T-helper 1 cell treated with Interleukin-12 subunit alpha and Interleukin-12 subunit beta and Interleukin-4 antibody, amounts not matched to agents 30 ng/mL and 1 ng/mL, for 36 hours (primary cell): ENCODE data around the gene ZPBP. TPM values are rescaled to one million over a fixed set of nuclear protein-coding genes. Genes with fewer than 3 reads are reported as not detected.

Source experiments
- intact Hi-C: fragments of 100-400 bp; cut with micrococcal nuclease; formaldehyde crosslinking; loops from one replicate; pipeline ENCODE4 v1.15.1; 2024
- total RNA-seq: library from RNA; stranded (reverse); gene quantifications from 2 replicates; pipeline ENCODE4 v1.2.3, GENCODE V29; 2022

ZPBP gene, protein sequence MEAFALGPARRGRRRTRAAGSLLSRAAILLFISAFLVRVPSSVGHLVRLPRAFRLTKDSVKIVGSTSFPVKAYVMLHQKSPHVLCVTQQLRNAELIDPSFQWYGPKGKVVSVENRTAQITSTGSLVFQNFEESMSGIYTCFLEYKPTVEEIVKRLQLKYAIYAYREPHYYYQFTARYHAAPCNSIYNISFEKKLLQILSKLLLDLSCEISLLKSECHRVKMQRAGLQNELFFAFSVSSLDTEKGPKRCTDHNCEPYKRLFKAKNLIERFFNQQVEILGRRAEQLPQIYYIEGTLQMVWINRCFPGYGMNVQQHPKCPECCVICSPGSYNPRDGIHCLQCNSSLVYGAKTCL
- total RNA-seq = not detected in 2 replicates

GRCh38 chr7:50092579-50093491, at the start of gene ZPBP:
Gene ZPBP (minus strand): TSS chr7:50093246. CDS start chr7:50093194, 52 bp downstream.
- intact Hi-C loops = loop anchor here (1.0 to 2.0 kb wide), 13 partner anchors 24 to 1276 kb away; no protein-coding TSS in a partner anchor

GRCh38 chr7:50142425-50143017, 49.5 kb upstream of the ZPBP start:
- intact Hi-C loops = loop anchor here (1.0 to 5.0 kb wide), 13 partner anchors 50 to 600 kb away; partner anchors contain the start of genes FIGNL1 and ZPBP

GRCh38 chr7:50141854-50142253, 48.8 kb upstream of the ZPBP start:
- intact Hi-C loops = loop anchor here (1.0 to 5.0 kb wide), 13 partner anchors 49 to 600 kb away; partner anchors contain the start of genes FIGNL1 and ZPBP

- intact Hi-C loops = loop anchor here (5.0 kb wide), 2 partner anchors 471 to 601 kb away; no protein-coding TSS in a partner anchor
These were observed 48.1 kb upstream of the ZPBP start for GRCh38 chr7:50141131-50141530.

- intact Hi-C loops = loop anchor here (5.0 kb wide), 2 partner anchors 472 to 602 kb away; no protein-coding TSS in a partner anchor
These were observed 47.6 kb upstream of the ZPBP start for GRCh38 chr7:50140688-50141087.

GRCh38 chr7:50138101-50138500, 45.1 kb upstream of the ZPBP start:
- intact Hi-C loops = no loop called here

DNA sequence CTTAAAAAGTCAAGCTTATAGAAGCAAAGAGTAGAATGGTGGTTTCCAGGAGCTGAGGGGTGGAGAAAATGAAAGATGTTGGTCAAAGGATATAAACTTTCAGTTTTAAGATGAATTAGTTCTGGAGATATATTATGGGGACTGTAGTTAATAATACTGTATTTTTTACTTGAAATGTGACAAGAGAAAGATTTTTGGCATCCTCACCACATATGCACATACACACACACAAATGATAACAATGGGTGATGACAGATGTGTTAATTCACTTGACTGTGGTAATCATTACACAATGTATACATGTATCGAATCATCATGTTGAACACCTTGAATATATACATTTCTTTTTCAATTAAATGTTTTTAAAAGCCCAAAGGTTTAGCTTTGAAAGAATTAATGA, 32.7 kb upstream of the ZPBP start:
- intact Hi-C loops = no loop called here

DNA sequence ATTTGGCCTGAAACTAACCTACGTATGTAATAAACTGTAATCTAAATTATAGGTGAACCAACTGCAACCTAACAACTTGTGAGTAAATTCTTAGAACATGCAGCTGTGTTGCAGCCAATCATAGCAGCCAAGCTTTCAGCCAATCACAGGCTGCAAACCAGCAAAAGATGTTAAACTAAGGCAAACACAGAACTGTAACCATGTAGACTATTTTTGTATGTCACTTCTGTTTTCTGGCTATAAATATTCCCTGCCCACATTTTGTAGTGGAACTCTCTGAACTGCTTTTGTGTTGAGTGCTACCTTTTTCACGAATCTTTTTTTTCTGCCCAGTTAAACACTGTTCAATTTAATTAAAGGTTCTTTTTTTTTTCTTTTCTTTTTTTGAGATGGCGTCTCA, 28.2 kb upstream of the ZPBP start:
- intact Hi-C loops = no loop called here

DNA sequence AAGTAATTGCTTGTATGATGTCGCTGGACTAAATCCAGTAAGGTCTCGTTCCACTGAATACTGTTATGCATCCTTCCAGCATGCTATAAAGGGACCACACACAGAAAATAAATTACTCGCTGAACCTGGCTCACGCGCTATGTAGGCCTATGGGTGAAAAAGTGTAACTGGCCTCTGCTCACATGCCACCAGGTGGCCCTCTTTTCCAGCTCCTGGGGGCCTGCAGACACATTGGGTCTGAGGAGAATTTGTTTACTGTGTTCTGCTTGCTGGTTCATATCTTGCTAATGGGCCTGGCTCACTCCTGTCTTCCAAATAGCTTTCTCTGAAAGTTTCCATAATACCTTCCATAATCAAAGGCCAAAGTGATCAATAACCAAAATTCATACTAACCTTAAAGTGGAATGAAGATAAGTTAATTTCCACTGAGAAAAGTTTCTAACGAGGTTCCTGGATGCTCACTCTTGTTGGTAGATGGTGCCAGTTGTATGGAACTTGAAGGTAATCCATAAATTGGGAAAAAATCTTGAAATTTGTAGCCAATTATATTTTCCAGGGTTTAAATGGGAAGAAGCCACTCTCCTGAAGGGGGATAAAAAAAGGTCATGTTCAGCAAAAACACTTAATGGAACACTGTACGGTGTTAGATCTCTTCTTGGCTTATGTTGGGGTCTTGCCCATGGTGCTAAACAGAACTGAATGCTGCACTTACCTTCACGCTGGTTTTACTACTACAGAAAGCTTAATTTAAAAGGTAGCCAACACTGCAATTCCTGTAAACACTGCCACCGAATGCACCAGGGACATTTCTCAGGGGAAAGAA, 27.0 kb upstream of the ZPBP start:
- intact Hi-C loops = loop anchor here (1.0 kb wide), 3 partner anchors 298 to 559 kb away; no protein-coding TSS in a partner anchor

GRCh38 chr7:50112250-50112649, 19.2 kb upstream of the ZPBP start:
- intact Hi-C loops = no loop called here

- intact Hi-C loops = no loop called here
These were observed 8.8 kb upstream of the ZPBP start for GRCh38 chr7:50101873-50102272.

- intact Hi-C loops = no loop called here
These were observed 2.6 kb upstream of the ZPBP start for GRCh38 chr7:50095634-50096033.

DNA sequence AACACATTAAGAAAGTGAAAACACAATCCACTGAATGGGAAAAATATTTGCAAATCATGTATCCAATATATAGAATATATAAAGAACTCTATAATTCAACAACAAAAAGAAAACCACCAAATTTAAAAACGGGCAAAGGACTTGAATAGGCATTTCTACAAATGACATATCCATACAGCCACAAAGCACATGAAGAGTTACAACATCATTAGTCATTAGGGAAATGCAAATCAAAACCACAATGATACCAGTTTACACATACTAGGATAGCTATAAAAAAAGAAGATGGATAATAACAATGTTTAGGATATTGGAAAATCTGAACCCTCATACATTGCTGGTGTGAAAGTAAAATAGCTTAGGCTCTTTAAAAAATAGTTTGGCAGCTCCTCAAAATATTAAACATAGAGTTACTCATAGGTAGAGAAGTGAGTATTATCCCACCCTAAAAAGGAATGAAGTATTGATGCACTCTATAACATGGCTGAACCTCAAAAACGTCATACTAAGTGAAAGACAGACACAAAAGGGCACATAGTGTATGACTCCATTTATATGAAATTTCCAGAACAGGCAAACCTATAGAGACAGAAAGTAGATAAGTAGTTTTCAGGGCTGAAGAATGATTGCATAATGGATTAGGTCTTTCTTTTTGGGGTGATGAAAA, 4.5 kb downstream of the ZPBP start:
- intact Hi-C loops = no loop called here

DNA sequence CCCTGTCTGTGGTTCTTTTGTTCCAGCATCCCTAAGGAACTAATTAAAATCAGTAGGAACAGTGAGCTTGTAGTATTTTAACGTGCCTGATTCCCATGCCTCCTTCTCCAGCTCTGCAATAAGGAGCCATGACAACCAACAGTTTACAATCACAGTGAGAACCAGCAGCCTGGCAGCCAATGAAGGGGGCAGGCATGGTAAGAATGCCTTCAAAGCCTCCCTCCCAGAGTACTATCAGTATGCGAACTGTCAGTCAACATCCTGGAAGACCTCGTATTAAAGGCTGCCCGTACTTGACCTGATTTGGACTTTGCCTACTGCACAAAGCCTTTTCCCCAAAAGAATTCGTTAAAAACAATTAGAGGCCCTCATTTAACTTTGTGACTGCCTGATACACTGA, 7.7 kb downstream of the ZPBP start:
- intact Hi-C loops = no loop called here

GRCh38 chr7:50073093-50073492, 20.0 kb downstream of the ZPBP start:
- intact Hi-C loops = no loop called here

DNA sequence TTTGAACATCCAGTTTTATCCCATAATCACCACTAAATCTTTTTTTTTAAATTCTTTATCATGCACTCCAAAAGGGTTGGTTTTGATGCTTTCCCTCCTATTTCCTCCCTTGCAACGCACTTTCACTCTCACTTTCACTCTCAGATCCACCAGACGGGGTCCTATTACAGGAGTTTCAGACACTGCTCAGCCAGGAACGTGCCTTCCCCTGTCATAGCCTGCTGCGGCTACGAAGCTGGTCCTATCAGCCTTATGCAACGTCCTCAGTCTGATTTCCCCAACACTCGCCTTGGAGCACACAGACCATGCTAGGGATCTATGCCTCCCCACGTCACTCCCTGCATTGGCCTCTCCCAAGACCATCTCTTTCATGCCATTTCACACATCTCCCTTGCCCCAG, 23.4 kb downstream of the ZPBP start:
- intact Hi-C loops = loop anchor here (1.0 to 10.0 kb wide), 3 partner anchors 23 to 1095 kb away; no protein-coding TSS in a partner anchor

GRCh38 chr7:50068850-50069551, 24.0 kb downstream of the ZPBP start:
- intact Hi-C loops = loop anchor here (1.0 to 10.0 kb wide), 3 partner anchors 23 to 1096 kb away; no protein-coding TSS in a partner anchor

GRCh38 chr7:50068026-50068425, 25.0 kb downstream of the ZPBP start:
- intact Hi-C loops = loop anchor here (2.0 to 10.0 kb wide), 2 partner anchors 89 to 1097 kb away; no protein-coding TSS in a partner anchor

- intact Hi-C loops = loop anchor here (10.0 kb wide), 1 partner anchor 1102 kb away; no protein-coding TSS in a partner anchor
These were observed 30.1 kb downstream of the ZPBP start for GRCh38 chr7:50062951-50063350.
